Lower lobe of right lung (tissue), 2 donors: Measurements from ENCODE around the gene FOXP1. TPM values are rescaled to one million over a fixed set of nuclear protein-coding genes. Genes with fewer than 3 reads are reported as not detected.

Experiments used
- ATAC-seq, 2 donors: fragments of 200-7000 bp; cut with Tn5 transposase; one replicate each; pipeline ENCODE4 v1.9.1; 2020 to 2022; ENCODE audit warnings: mild to moderate bottlenecking in 2 of 2, moderate library complexity in 2 of 2
- DNase-seq: peaks from one replicate; pipeline ENCODE4 v3.0.0-alpha.2; 2020
- H3K27ac ChIP-seq: fragments of 200-600 bp; one replicate; pipeline ENCODE4 v1.8.0; 2022
- H3K27me3 ChIP-seq: fragments of 200-600 bp; one replicate; pipeline ENCODE4 v1.8.0; 2022; ENCODE audit warnings: low read depth
- H3K36me3 ChIP-seq: fragments of 200-600 bp; one replicate; pipeline ENCODE4 v1.8.0; 2022; ENCODE audit warnings: mild to moderate bottlenecking
- H3K4me1 ChIP-seq: fragments of 200-600 bp; one replicate; pipeline ENCODE4 v1.8.0; 2022
- H3K4me3 ChIP-seq: fragments of 200-600 bp; one replicate; pipeline ENCODE4 v1.8.0; 2022; ENCODE audit warnings: mild to moderate bottlenecking
- H3K9me3 ChIP-seq: fragments of 200-600 bp; one replicate; pipeline ENCODE4 v1.8.0; 2022
- intact Hi-C: fragments of 100-400 bp; cut with DNase I; formaldehyde crosslinking; loops from one replicate; pipeline ENCODE4 v1.11.0; 2022
- total RNA-seq: library from RNA; stranded (reverse); fragmentation: NEBNext Ultra II Directional; extraction: Animal tissue kit (Norgen Biotek cat#: 25700); gene quantifications from one replicate; pipeline ENCODE4 v1.2.1, GENCODE V29; 2021
- TF ChIP-seq, protein P1 (sequence below): fragments of 200-600 bp; IDR thresholded peaks from one replicate; pipeline ENCODE4 v1.8.0; 2022; ENCODE audit warnings: antibody characterized with exemption, mild to moderate bottlenecking
- donor health status: DM: no; HTN: yes; CAD: no; lungs with severe emphysema.

The FOXP1 gene
- total RNA-seq, 1 donor from 2014 or later: 138 TPM

- H3K4me1 ChIP-seq: no peaks in the 10 kb centered on the region
- DNase-seq (no peak), ATAC-seq (no peak)
- H3K9me3 ChIP-seq: peaks cover 6% of the 10 kb centered on the region
- H3K36me3 ChIP-seq: no peaks in the 10 kb centered on the region
- no peak overlapping the region for H3K4me3 ChIP-seq
- intact Hi-C loops: no loop called here
- no peaks in the 10 kb centered on the region for H3K27me3 ChIP-seq
- H3K27ac ChIP-seq: no peak overlapping the region
- TF ChIP-seq, protein P1, sequence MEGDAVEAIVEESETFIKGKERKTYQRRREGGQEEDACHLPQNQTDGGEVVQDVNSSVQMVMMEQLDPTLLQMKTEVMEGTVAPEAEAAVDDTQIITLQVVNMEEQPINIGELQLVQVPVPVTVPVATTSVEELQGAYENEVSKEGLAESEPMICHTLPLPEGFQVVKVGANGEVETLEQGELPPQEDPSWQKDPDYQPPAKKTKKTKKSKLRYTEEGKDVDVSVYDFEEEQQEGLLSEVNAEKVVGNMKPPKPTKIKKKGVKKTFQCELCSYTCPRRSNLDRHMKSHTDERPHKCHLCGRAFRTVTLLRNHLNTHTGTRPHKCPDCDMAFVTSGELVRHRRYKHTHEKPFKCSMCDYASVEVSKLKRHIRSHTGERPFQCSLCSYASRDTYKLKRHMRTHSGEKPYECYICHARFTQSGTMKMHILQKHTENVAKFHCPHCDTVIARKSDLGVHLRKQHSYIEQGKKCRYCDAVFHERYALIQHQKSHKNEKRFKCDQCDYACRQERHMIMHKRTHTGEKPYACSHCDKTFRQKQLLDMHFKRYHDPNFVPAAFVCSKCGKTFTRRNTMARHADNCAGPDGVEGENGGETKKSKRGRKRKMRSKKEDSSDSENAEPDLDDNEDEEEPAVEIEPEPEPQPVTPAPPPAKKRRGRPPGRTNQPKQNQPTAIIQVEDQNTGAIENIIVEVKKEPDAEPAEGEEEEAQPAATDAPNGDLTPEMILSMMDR: no peak
Measured at GRCh38 chr3:71611099-71611498, 27.6 kb upstream of the FOXP1 start.

DNA sequence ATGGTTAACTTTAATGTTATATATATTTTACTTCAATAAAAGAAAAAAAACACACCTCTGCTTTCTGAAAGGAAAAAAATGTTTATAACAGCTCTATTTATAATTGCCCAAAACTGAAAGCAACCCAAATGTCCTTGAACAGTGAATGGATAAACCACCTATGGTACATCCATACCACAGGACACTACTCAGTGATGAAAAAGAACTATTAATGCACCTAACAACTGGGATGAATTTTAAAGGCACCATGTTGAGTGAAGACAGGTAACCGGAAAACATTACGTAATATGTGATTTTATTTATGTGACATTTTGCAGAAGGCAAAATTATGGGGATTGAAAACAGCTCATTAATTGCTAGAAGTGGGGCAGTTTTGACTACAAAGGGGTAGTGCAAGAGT, 23.8 kb upstream of the FOXP1 start:
- intact Hi-C loops: no loop called here
- TF ChIP-seq, protein P1: no peak
- Histone ChIP-seq H3K4me1 (no peaks in the 10 kb centered on the region), H3K27ac (no peak overlapping the region), H3K4me3 (no peak overlapping the region), H3K27me3 (no peaks in the 10 kb centered on the region), H3K36me3 (no peaks in the 10 kb centered on the region), H3K9me3 (peaks cover 6% of the 10 kb centered on the region)
- ATAC-seq (no peak), DNase-seq (no peak)

- no peaks in the 10 kb centered on the region for H3K36me3 ChIP-seq
- no peak overlapping the region for H3K4me3 ChIP-seq
- H3K4me1 ChIP-seq: no peaks in the 10 kb centered on the region
- no peak overlapping the region for H3K27ac ChIP-seq
- peaks cover 6% of the 10 kb centered on the region for H3K9me3 ChIP-seq
- intact Hi-C loops: no loop called here
- DNase-seq: no peak
- no peaks in the 10 kb centered on the region for H3K27me3 ChIP-seq
- TF ChIP-seq, protein P1: no peak
- ATAC-seq: no peak
Measured at GRCh38 chr3:71606582-71606981, 23.1 kb upstream of the FOXP1 start.

DNA sequence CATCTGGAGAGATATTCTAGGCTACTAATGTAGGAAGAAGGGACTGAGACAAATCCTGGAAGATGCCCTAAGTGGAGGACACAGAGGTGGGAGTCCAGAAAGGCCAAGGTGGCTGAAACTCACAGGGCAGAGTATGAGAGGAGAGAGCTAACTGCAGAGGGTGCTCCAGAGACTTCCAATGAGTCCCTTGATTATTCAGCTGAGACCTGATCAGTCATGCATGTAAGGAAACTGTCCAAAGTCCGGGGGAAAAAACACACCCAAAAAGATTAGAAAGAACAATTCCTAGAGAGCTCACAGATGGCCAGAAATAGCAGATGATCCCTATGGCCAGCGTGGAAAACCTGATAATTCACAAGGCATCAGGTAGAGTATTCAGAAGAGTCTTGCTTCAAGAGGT, 18.7 kb upstream of the FOXP1 start:
- Histone ChIP-seq H3K4me1 (no peaks in the 10 kb centered on the region), H3K4me3 (no peak overlapping the region), H3K27ac (no peak overlapping the region), H3K27me3 (no peaks in the 10 kb centered on the region), H3K9me3 (peaks cover 6% of the 10 kb centered on the region), H3K36me3 (no peaks in the 10 kb centered on the region)
- ATAC-seq: no peak
- no peak for DNase-seq
- TF ChIP-seq, protein P1: no peak
- intact Hi-C loops: no loop called here

DNA sequence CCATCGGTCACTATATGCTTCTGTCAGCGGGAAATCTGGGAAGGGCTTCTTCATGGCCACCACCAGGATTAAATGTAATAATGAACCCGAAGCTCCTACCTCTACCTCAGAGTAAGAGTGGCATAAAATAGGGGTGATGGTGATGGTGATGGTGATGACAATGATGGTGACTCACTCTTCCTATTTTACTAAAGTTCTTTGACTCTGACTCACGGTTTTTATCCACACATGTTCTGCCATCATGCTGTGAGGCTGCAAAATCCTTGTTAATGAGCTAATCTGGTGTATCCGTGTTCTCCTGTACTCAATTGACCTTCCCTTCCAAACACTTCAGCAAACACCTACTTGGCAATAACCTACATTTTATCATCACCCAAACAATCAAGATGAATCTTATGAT, 18.3 kb upstream of the FOXP1 start:
- no peak for ATAC-seq
- Histone ChIP-seq H3K4me3 (no peak overlapping the region), H3K27me3 (no peaks in the 10 kb centered on the region), H3K36me3 (no peaks in the 10 kb centered on the region), H3K9me3 (peaks cover 2% of the 10 kb centered on the region), H3K27ac (no peak overlapping the region), H3K4me1 (no peaks in the 10 kb centered on the region)
- intact Hi-C loops: no loop called here
- DNase-seq: no peak
- TF ChIP-seq, protein P1: no peak
